ENCODE data around the gene MAN1C1. TPM values are rescaled to one million over a fixed set of nuclear protein-coding genes. Genes with fewer than 3 reads are reported as not detected.

MAN1C1 gene
- total and polyA plus RNA-seq, 9 of the 15 experiments (the other 6 are each of a cell fraction or from before 2014, with no cell fraction given): 0.04 to 0.44 (median 0.10) TPM; not detected in 3

DNA sequence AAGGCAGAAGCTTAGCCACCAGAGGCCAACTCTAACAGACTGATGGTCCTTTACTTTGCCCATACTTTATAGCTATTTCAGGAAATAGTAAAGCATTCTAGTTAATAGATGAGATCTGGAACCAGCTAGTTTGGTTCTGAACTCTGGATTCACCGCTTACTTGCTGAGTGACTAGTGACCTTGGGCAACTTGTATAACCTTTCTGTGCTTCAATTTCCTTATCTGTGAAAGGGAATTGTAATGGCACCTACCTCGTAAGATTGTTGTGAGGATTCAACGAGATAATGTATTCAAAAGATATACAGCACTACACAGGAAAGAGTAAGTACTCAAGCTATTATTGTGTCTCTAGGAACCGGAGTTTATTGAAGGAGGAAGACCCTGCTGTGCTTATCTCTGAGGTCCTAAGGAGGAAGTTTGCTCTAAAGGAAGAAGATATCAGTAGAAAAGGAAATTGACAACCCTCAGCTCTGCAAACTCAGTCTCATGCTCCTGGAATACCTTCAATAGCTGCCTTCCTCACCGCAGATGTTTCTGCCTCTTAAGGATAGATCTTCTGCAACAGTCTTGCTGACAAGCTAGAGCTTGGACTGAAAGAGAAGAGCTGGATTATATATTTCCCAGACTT lies 215.1 kb downstream of the MAN1C1 start (continued):
- TF ChIP-seq, protein P1, sequence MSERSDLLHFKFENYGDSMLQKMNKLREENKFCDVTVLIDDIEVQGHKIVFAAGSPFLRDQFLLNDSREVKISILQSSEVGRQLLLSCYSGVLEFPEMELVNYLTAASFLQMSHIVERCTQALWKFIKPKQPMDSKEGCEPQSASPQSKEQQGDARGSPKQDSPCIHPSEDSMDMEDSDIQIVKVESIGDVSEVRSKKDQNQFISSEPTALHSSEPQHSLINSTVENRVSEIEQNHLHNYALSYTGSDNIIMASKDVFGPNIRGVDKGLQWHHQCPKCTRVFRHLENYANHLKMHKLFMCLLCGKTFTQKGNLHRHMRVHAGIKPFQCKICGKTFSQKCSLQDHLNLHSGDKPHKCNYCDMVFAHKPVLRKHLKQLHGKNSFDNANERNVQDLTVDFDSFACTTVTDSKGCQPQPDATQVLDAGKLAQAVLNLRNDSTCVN (CRISPR knock-in tag; IDR thresholded peaks at IDR 0.05): no peak
- TF ChIP-seq ZNF586 (CRISPR knock-in tag; conservative IDR thresholded peaks at IDR 0.05) (no peak), CCAR2 (IDR thresholded peaks at IDR 0.05; ENCODE audit: low read depth, low read length) (no peak), RAD51 (IDR thresholded peaks at IDR 0.05; ENCODE audit: borderline replicate concordance, low read depth) (no peak), SREBF2 (CRISPR knock-in tag; IDR thresholded peaks at IDR 0.05) (no peak), GTF2F1 (IDR thresholded peaks at IDR 0.05; ENCODE audit: low read depth, low read length) (no peak), GTF2E2 (tag; IDR thresholded peaks at IDR 0.05) (no peak), SMC3 (conservative IDR thresholded peaks at IDR 0.05; ENCODE audit: insufficient read depth, low read depth, low read length) (no peak), TCF7 (IDR thresholded peaks at IDR 0.05; ENCODE audit: borderline replicate concordance) (no peak), CHD2 (IDR thresholded peaks at IDR 0.05; ENCODE audit: low read depth, low read length) (no peak), ZNF232 (CRISPR knock-in tag; IDR thresholded peaks at IDR 0.05) (no peak), KDM4B (IDR thresholded peaks at IDR 0.05; ENCODE audit: borderline replicate concordance in 2 of 2, low read depth in 1 of 2) (no peak), ZFP1 (CRISPR knock-in tag; IDR thresholded peaks at IDR 0.05) (no peak), CBFA2T2 (conservative IDR thresholded peaks at IDR 0.05) (no peak), U2AF2 (optimal IDR thresholded peaks at IDR 0.05; ENCODE audit: low read depth, low read length) (no peak), U2AF1 (optimal IDR thresholded peaks at IDR 0.05; ENCODE audit: low read depth, low read length) (no peak)
- TF ChIP-seq, protein P2, sequence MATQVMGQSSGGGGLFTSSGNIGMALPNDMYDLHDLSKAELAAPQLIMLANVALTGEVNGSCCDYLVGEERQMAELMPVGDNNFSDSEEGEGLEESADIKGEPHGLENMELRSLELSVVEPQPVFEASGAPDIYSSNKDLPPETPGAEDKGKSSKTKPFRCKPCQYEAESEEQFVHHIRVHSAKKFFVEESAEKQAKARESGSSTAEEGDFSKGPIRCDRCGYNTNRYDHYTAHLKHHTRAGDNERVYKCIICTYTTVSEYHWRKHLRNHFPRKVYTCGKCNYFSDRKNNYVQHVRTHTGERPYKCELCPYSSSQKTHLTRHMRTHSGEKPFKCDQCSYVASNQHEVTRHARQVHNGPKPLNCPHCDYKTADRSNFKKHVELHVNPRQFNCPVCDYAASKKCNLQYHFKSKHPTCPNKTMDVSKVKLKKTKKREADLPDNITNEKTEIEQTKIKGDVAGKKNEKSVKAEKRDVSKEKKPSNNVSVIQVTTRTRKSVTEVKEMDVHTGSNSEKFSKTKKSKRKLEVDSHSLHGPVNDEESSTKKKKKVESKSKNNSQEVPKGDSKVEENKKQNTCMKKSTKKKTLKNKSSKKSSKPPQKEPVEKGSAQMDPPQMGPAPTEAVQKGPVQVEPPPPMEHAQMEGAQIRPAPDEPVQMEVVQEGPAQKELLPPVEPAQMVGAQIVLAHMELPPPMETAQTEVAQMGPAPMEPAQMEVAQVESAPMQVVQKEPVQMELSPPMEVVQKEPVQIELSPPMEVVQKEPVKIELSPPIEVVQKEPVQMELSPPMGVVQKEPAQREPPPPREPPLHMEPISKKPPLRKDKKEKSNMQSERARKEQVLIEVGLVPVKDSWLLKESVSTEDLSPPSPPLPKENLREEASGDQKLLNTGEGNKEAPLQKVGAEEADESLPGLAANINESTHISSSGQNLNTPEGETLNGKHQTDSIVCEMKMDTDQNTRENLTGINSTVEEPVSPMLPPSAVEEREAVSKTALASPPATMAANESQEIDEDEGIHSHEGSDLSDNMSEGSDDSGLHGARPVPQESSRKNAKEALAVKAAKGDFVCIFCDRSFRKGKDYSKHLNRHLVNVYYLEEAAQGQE (IDR thresholded peaks at IDR 0.05; ENCODE audit: borderline replicate concordance): peak; percentile 4; the same call in 1 of the 2 replicates
- TF ChIP-seq, protein P2 (CRISPR knock-in tag; IDR thresholded peaks at IDR 0.05; ENCODE audit: low read depth): no peak
- TF ChIP-seq, protein P3, sequence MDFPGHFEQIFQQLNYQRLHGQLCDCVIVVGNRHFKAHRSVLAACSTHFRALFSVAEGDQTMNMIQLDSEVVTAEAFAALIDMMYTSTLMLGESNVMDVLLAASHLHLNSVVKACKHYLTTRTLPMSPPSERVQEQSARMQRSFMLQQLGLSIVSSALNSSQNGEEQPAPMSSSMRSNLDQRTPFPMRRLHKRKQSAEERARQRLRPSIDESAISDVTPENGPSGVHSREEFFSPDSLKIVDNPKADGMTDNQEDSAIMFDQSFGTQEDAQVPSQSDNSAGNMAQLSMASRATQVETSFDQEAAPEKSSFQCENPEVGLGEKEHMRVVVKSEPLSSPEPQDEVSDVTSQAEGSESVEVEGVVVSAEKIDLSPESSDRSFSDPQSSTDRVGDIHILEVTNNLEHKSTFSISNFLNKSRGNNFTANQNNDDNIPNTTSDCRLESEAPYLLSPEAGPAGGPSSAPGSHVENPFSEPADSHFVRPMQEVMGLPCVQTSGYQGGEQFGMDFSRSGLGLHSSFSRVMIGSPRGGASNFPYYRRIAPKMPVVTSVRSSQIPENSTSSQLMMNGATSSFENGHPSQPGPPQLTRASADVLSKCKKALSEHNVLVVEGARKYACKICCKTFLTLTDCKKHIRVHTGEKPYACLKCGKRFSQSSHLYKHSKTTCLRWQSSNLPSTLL (IDR thresholded peaks at IDR 0.05): no peak
